Sigmoid colon (tissue), 7 donors: ENCODE results near the gene HCRT. TPM values are rescaled to one million over a fixed set of nuclear protein-coding genes. Genes with fewer than 3 reads are reported as not detected.

Experiments used
- DNase-seq: peaks from one replicate; pipeline ENCODE4 v3.0.0-alpha.2; 2019
- H3K27ac ChIP-seq, 4 donors: fragments of 200-600 bp; sonication (generic); one replicate each; pipeline ENCODE4 v1.5.1; 2016 to 2019; ENCODE audit warnings: mild to moderate bottlenecking in 1 of 4
- H3K27me3 ChIP-seq, 3 donors: fragments of 200-600 bp; sonication (generic); one replicate each; pipeline ENCODE4 v1.5.1; 2019; ENCODE audit warnings: mild to moderate bottlenecking in 1 of 3
- H3K36me3 ChIP-seq, 4 donors: fragments of 200-600 bp; sonication (generic); one replicate each; pipeline ENCODE4 v1.5.1; 2016 to 2019
- H3K4me1 ChIP-seq, 4 donors: fragments of 200-600 bp; sonication (generic); one replicate each; pipeline ENCODE4 v1.5.1; 2017 to 2019
- H3K4me3 ChIP-seq, 4 donors: fragments of 200-600 bp; sonication (generic); one replicate each; pipeline ENCODE4 v1.5.1; 2017 to 2019; ENCODE audit warnings: mild to moderate bottlenecking in 2 of 4, moderate library complexity in 1 of 4
- H3K9me3 ChIP-seq, 4 donors: fragments of 200-600 bp in 3 of 4; sonication (generic) in 3 of 4; one replicate each; pipeline versions ENCODE4 v1.5.1 to v1.6.1; 2013 to 2019
- EP300 ChIP-seq, 4 donors: sonication (generic); formaldehyde crosslinking; IDR thresholded peaks; one replicate each; pipeline ENCODE4 v1.6.1; 2017; ENCODE audit warnings: antibody characterized with exemption in 4 of 4
- POLR2A ChIP-seq, 2 donors: fragments of 450-650 bp; IDR thresholded peaks; one replicate each; pipeline ENCODE4 v1.6.1; 2016; ENCODE audit warnings: antibody characterized with exemption in 2 of 2, mild to moderate bottlenecking in 2 of 2, moderate library complexity in 2 of 2
- POLR2AphosphoS5 ChIP-seq, 4 donors: sonication (generic); formaldehyde crosslinking; IDR thresholded peaks; one replicate each; pipeline ENCODE4 v1.6.1; 2017; ENCODE audit warnings: antibody characterized with exemption in 4 of 4
- WGBS, 2 donors: extraction: QIAGEN DNeasy Blood & Tissue Kit; methylation state at CpG; one replicate each; pipeline ENCODE4 v1.1.7; 2013; 5-methylcytosine and 5-hydroxymethylcytosine counted together
- intact Hi-C: fragments of 100-400 bp; cut with DNase I; formaldehyde crosslinking; loops from one replicate; pipeline ENCODE4 v1.15.1; 2023
- polyA plus RNA-seq, 3 donors: library from polyadenylated mRNA; stranded (reverse); fragments of 200-250 nt; gene quantifications; one replicate each; pipeline ENCODE4 v1.2.3, GENCODE V29; 2013
- total RNA-seq, 4 donors: library from RNA; depleted of rRNA; stranded (reverse); fragments of >200 nt; gene quantifications; one replicate each; pipeline ENCODE4 v1.1.0, GENCODE V29; 2016
- TF ChIP-seq, protein P1 (sequence below), 4 experiments: fragments of 450-650 bp in 3 of 4; fragments of 200-600 bp in 1 of 4; IDR thresholded peaks; one replicate each; pipeline ENCODE4 v1.5.1; 2016 to 2019; ENCODE audit warnings: antibody characterized with exemption in 4 of 4, mild to moderate bottlenecking in 3 of 4, moderate library complexity in 2 of 4
- donor health status: healthy with polysubstance abuse.
- donor health status: Bipolar disorder and iron deficiency.
- donor health status: healthy.

HCRT gene
- not detected for total RNA-seq
- polyA plus RNA-seq = not detected

GRCh38 chr17:42184713-42185620, at the start of gene HCRT:
HCRT (minus strand) TSS chr17:42185452; CDS start chr17:42185365, 87 bp downstream.
- Histone ChIP-seq H3K27ac (peak within 1 kb of the TSS; percentile 46 to 74 (median 69)), H3K4me1 (peaks cover 0 to 43% (median 29%) of the 10 kb centered on the region in 4 donors)

DNA sequence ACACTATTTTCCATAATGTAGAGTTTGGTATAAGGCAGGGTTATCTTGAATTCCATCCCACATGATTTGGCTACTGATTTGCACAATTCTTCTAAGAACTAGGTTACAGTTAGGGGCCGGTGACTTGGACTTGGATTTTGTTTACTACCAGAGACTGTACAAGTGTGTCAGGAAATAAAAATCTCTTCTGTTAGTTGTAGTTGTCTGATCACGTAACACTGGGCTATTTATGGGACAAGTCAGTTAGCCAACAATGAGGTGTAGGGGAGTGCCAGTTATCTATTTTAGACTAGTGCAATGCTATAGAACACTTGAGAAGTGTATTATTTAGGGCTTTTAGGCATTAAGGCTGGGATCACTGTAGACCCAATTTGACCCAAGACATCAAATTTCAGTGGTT, 48.7 kb upstream of the HCRT start:
- peak; percentile 29 for DNase-seq
- Histone ChIP-seq H3K9me3 (no peaks in the 10 kb centered on the region), H3K27me3 (no peaks in the 10 kb centered on the region), H3K36me3 (peaks cover 0 to 4% (median 0%) of the 10 kb centered on the region in 4 donors), H3K4me3 (no peak overlapping the region), H3K4me1 (peaks cover 0 to 24% (median 18%) of the 10 kb centered on the region in 4 donors), H3K27ac (peak overlapping the region in 1 of 4 donors; percentile 10)
- intact Hi-C loops = no loop called here
- TF ChIP-seq, protein P1, sequence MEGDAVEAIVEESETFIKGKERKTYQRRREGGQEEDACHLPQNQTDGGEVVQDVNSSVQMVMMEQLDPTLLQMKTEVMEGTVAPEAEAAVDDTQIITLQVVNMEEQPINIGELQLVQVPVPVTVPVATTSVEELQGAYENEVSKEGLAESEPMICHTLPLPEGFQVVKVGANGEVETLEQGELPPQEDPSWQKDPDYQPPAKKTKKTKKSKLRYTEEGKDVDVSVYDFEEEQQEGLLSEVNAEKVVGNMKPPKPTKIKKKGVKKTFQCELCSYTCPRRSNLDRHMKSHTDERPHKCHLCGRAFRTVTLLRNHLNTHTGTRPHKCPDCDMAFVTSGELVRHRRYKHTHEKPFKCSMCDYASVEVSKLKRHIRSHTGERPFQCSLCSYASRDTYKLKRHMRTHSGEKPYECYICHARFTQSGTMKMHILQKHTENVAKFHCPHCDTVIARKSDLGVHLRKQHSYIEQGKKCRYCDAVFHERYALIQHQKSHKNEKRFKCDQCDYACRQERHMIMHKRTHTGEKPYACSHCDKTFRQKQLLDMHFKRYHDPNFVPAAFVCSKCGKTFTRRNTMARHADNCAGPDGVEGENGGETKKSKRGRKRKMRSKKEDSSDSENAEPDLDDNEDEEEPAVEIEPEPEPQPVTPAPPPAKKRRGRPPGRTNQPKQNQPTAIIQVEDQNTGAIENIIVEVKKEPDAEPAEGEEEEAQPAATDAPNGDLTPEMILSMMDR (IDR thresholded peaks at IDR 0.05) = no peak
- TF ChIP-seq POLR2AphosphoS5 (IDR thresholded peaks at IDR 0.05) = peak in 2 of 4 donors; percentile 6 to 7
- no peak for TF ChIP-seq EP300 (IDR thresholded peaks at IDR 0.05)
- 53 to 78% methylated on average over 2 of the region's 2 CpGs for WGBS, 2 donors

More at GRCh38 chr17:42184713-42185620, at the start of gene HCRT:
- DNase-seq = no peak
- intact Hi-C loops = no loop called here
- no peaks in the 10 kb centered on the region for H3K36me3 ChIP-seq
- peak within 1 kb of the TSS; percentile 18 to 63 (median 53) for H3K4me3 ChIP-seq
- H3K27me3 ChIP-seq = peaks cover 15 to 28% (median 22%) of the 10 kb centered on the region in 3 donors
- TF ChIP-seq, protein P1 (IDR thresholded peaks at IDR 0.05) = no peak
- TF ChIP-seq EP300 (IDR thresholded peaks at IDR 0.05) (no peak), POLR2AphosphoS5 (IDR thresholded peaks at IDR 0.05) (no peak), POLR2A (IDR thresholded peaks at IDR 0.05) (no peak)
- no peaks in the 10 kb centered on the region for H3K9me3 ChIP-seq
- WGBS, 2 donors = 65 to 73% methylated on average over 11 of the region's 11 CpGs

GRCh38 chr17:42233156-42233555, 47.9 kb upstream of the HCRT start:
- DNase-seq = no peak
- WGBS, 2 donors = 97% methylated on average over 5 of the region's 5 CpGs
- H3K27ac ChIP-seq = no peak overlapping the region
- no peaks in the 10 kb centered on the region for H3K27me3 ChIP-seq
- H3K4me3 ChIP-seq = no peak overlapping the region
- peaks cover 0 to 29% (median 24%) of the 10 kb centered on the region in 4 donors for H3K4me1 ChIP-seq
- no peaks in the 10 kb centered on the region for H3K9me3 ChIP-seq
- intact Hi-C loops = no loop called here
- H3K36me3 ChIP-seq = peaks cover 0 to 4% (median 0%) of the 10 kb centered on the region in 4 donors
- TF ChIP-seq, protein P1 (IDR thresholded peaks at IDR 0.05) = no peak
- TF ChIP-seq POLR2AphosphoS5 (IDR thresholded peaks at IDR 0.05) = no peak
- no peak for TF ChIP-seq POLR2A (IDR thresholded peaks at IDR 0.05)
- no peak for TF ChIP-seq EP300 (IDR thresholded peaks at IDR 0.05)

DNA sequence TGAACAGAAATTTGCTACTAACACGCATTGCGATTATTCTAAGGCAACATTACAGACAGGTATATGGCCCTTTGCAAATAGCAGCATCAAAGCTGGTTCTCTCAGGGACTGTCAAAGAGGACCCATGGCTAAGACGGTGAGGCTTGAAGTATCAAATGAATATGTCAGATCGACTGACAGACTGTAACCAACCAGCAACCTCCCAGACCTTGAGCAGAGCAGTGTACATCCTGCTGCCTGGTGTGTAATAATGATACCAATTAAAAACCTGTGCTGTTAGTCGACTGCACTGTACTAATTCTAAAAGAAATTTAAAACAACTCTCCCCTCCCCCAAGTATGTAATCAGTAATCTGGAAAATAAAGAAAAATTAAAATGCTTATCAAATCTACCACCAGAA, 45.0 kb upstream of the HCRT start:
- WGBS, 2 donors = 86 to 88% methylated on average over 5 of the region's 5 CpGs
- H3K4me1 ChIP-seq = peaks cover 0 to 34% (median 34%) of the 10 kb centered on the region in 4 donors

More for the DNA sequence above, 45.0 kb upstream of the HCRT start:
- Histone ChIP-seq H3K36me3 (peaks cover 0 to 20% (median 5%) of the 10 kb centered on the region in 4 donors), H3K4me3 (no peak overlapping the region), H3K27me3 (no peaks in the 10 kb centered on the region), H3K9me3 (no peaks in the 10 kb centered on the region), H3K27ac (no peak overlapping the region)
- DNase-seq = peak; percentile 20
- intact Hi-C loops = no loop called here
- TF ChIP-seq, protein P1 (IDR thresholded peaks at IDR 0.05) = no peak
- no peak for TF ChIP-seq EP300 (IDR thresholded peaks at IDR 0.05)
- TF ChIP-seq POLR2AphosphoS5 (IDR thresholded peaks at IDR 0.05) = no peak
- TF ChIP-seq POLR2A (IDR thresholded peaks at IDR 0.05) = no peak
